GM21367 (cell line): Measurements from ENCODE around the gene EIF4G3.
"Not testable (repeated sequence)": the region's sequence is repeated elsewhere in the genome, so short reads cannot be mapped to it uniquely, and the experiment has no call there.

Experiments used
- ATAC-seq: cut with Tn5 transposase; IDR thresholded peaks from one replicate; pipeline ENCODE4 v1.9.1; 2021; ENCODE audit not compliant: unreplicated experiment

The EIF4G3 gene

GRCh38 chr1:21153388-21153787 lies 23.3 kb downstream of the EIF4G3 start:
- no peak for ATAC-seq

- no peak for ATAC-seq
These were observed 24.1 kb downstream of the EIF4G3 start for GRCh38 chr1:21152423-21153100.

GRCh38 chr1:21149855-21150432 lies 26.8 kb downstream of the EIF4G3 start:
- ATAC-seq, result no peak

GRCh38 chr1:21149430-21149854 lies 27.3 kb downstream of the EIF4G3 start:
- ATAC-seq, result no peak

GRCh38 chr1:21143752-21144151 lies 32.9 kb downstream of the EIF4G3 start:
- no peak for ATAC-seq

- ATAC-seq, result no peak
These were observed 33.6 kb downstream of the EIF4G3 start for GRCh38 chr1:21143138-21143537.

- no peak for ATAC-seq
These were observed 35.7 kb downstream of the EIF4G3 start for GRCh38 chr1:21141030-21141429.

GRCh38 chr1:21139601-21140000 lies 37.1 kb downstream of the EIF4G3 start:
- no peak for ATAC-seq

- not testable (repeated sequence) for ATAC-seq
These were observed 40.4 kb downstream of the EIF4G3 start for GRCh38 chr1:21136344-21136743.

GRCh38 chr1:21131200-21131599 lies 45.5 kb downstream of the EIF4G3 start:
- ATAC-seq, result no peak

- ATAC-seq, result no peak
These were observed 47.3 kb downstream of the EIF4G3 start for GRCh38 chr1:21129407-21129806.

GRCh38 chr1:21126324-21126723 lies 50.4 kb downstream of the EIF4G3 start:
- ATAC-seq, result no peak

- no peak for ATAC-seq
These were observed 51.9 kb downstream of the EIF4G3 start for GRCh38 chr1:21124846-21125245.

GRCh38 chr1:21123287-21123948 lies 53.3 kb downstream of the EIF4G3 start:
- ATAC-seq, result no peak

GRCh38 chr1:21121764-21122471 lies 54.8 kb downstream of the EIF4G3 start:
- no peak for ATAC-seq

- no peak for ATAC-seq
These were observed 58.5 kb downstream of the EIF4G3 start for GRCh38 chr1:21118167-21118566.

GRCh38 chr1:21117597-21118001 lies 59.1 kb downstream of the EIF4G3 start:
- ATAC-seq, result no peak

- no peak for ATAC-seq
These were observed 59.5 kb downstream of the EIF4G3 start for GRCh38 chr1:21117159-21117558.

- ATAC-seq, result no peak
These were observed 61.5 kb downstream of the EIF4G3 start for GRCh38 chr1:21115098-21115760.

- ATAC-seq, result no peak
These were observed 62.3 kb downstream of the EIF4G3 start for GRCh38 chr1:21114431-21114830.

GRCh38 chr1:21110163-21110562 lies 66.5 kb downstream of the EIF4G3 start:
- no peak for ATAC-seq
